NOMO-1 (cell line): ENCODE results near the gene ATP8B2.
"Not testable (repeated sequence)": the region's sequence is repeated elsewhere in the genome, so short reads cannot be mapped to it uniquely, and the experiment has no call there.

Experiments
- DNase-seq, 2 experiments: peaks; one replicate each; lab custom pipeline; 2025; ENCODE audit not compliant: unreplicated experiment in 2 of 2; lab: John Stamatoyannopoulos, UW

Gene ATP8B2

DNA sequence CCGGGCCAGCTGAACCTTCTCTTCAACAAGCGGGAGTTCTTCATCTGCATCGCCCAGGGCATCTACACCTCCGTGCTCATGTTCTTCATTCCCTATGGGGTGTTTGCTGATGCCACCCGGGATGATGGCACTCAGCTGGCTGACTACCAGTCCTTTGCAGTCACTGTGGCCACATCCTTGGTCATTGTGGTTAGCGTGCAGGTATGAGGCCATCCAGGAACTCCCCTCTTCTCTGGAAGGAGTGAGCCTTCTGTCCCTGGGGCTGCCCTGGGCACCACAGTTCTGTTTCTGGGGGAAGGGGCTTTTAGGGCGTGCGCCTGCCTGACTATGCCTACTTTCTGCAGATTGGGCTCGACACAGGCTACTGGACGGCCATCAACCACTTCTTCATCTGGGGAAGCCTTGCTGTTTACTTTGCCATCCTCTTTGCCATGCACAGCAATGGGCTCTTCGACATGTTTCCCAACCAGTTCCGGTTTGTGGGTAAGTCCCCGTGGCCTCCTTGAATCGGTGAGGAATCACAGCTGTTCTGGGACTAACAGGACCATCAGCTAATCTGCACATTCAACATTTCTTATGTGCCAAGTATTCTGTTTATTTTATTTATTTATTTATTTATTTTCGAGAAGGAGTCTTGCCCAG lies 21.1 kb downstream of the ATP8B2 start:
- DNase-seq, result no peak

DNA sequence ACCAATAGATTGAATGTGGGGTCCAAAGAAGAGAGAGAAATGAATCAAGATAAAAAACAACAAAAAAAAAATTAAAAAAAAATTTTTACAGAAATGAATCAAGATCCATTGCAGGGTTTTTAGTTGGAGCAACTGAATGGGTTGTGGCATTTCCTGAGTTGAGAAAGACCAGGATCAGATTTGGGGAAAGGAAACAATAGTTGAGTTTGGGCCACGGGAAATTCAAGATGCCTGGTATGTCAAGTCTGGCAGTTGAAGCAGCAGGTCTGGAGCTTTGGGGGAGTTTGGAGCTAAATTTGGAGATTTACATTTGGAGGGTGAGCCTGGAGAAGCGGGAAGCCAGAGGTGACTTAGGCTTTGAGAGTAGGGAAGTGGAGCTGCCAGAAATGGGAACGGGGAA lies 22.6 kb downstream of the ATP8B2 start:
- no peak for DNase-seq

DNA sequence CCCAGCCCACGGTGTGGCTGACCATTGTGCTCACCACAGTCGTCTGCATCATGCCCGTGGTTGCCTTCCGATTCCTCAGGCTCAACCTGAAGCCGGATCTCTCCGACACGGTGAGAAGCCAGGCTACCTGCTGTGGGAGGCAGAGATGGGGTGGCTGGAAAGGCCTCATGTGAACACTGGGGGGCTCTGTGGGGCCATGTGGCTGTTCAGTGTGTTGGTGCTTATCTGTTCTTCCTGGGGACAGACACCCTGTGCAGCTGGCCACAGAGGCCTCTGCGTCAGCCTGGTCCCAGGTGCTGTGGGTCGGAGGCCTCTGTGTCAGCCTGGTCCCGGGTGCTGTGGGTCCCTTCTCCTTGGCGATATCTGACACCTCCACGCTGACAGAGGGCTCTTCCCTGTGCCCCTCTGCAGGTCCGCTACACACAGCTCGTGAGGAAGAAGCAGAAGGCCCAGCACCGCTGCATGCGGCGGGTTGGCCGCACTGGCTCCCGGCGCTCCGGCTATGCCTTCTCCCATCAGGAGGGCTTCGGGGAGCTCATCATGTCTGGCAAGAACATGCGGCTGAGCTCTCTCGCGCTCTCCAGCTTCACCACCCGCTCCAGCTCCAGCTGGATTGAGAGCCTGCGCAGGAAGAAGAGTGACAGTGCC lies 23.2 kb downstream of the ATP8B2 start:
- no peak for DNase-seq

DNA sequence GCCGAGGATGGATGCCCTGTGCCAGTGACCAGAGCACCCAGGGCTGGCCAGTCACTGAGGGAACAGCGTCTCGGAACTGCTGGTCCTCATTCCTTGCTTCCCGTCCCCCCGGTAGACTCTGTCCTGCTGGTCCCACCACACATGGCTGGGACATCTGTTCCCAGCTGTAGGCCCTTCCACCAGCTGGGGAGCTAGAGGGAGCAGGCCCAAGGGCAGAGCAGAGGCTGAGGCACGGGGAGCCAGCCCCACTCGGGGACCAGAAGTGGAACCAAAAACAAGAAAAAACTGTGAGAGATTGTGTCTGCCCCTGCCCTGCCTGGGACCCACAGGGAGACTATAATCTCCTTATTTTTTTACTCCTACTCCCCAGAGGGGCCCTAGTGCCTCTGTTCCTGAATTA lies 23.8 kb downstream of the ATP8B2 start:
- DNase-seq, result no peak

DNA sequence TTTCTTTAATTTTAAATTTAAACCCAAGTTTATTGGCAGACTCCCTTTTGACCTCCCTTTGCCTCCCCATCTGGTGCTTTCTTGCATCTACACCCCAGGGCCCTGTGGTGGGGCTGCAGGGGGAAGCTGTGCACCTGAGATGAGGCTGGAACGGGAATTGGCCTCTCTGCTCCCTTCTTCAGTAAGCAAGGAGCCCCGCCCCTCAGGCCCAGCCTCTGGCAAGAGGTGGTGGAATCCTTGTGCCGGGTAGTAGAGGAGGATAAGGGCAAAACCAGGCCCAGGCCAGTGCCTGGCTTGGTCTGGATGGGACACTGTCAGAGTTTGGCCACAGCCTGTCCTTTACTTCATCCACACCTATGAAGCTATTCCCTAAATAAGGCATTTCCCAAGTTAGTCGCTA lies 25.1 kb downstream of the ATP8B2 start:
- DNase-seq, result no peak

DNA sequence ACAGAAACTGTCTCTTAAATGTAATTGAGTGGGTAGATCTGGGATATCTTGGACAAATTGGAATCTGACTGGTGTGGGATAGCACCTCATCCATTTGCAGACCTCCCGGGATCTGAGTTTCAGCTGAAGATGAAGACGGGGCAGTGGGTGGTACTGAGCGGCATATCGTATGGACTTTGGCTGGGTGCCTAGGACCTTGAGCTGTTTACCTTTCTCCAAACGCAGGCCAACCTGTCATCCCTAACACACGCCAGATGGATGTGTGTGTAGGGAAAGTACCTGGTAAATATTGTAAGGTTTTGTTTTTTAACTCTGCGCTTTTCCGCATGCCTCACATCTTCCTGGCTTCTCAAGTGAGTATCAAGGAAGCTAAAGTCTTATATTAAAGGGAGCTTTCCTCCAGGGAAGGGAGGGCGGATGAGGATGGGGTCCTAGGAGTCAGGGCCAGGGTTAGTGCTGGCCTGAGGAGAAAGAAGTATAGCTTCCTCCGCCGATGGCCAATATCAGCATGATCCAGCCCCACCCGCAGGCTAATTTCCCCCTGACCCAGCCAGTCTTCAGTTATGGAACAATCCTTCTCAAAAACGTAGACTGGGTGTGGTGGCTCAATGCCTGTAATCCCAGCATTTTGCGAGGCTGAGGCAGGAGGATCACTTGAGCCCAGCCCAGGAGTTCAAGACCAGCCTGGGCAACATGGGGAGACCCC lies 26.2 kb downstream of the ATP8B2 start:
- DNase-seq, result no peak

DNA sequence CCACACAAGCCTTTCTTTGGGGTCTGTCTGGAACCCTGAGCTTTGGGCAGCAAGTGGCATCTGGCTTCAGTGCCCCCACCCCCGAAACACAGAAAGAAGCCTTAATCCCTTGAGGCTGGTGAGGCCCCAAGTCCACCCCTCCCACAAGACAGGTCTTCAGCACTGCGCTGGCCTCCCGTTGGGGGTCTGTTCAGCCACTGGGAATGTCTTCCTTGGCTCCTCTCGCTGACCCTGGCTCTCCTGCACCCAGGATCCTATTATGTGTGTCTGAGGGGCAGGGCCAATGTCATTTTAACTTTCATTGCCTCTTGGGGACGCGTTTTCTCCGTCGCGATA lies 26.9 kb downstream of the ATP8B2 start:
- no peak for DNase-seq

DNA sequence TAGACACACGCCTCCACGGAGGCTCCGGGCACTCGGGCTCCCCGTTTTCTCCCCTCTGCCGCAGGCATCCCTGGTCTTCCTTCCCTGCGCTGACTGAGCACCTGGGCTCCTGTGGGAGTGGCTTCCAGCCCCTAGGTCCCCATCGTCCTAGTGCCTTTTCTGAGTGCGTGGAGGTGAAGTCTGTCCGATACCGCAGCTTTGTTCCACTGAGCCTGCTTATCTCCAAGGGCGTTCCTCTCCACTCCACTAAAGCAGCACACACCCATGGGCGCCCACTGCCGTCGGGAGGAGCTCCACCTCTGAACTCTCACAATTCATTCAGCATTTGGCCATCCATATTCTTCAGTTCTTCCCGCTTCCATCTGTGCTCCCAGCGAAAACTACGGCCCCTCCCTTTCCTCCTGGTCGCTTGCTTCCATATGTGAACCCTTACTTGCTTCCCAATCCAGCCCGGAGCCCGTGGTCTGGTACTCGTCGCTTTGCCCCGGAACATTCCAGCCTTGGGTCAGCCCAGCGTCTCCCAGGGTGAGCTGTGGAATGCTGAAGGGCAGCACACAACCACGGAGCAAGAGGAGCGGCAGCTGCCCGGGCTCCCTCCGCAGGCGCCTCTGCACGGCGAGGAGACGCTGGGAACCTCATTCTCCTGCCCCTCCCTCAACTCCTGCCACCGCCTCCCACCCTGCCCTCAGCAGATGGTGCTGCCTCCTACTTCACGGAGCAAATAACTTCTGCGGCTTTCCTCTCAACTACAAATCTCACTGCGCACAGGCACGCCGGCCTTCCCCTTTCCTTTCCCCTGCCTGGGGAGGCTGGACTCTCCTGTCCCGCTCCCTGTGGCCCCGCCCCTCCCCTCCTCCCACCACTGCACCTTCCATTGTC lies 27.5 kb downstream of the ATP8B2 start:
- peak; percentile 39 to 62 for DNase-seq

DNA sequence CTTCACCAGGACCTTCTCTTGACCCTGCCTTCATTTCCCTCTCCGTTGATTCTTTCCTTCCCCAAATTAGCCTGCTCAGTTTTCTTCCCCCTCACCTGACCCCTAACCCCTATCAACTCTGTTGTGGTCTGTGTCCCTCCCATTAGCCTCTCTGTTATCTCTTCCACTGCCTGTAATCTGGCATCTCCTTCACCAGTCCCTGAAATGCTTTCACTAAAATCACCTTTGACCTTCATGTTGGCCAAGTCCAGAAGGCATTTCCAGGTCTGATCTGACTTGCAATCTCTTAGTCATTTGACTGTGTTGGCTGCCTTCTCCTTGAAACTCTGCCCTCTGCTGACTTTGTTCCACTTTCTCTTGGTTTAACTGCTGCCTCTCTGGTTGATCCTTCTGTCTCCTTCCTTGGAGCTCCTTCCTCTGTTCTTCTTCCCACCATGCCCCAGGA lies 28.2 kb downstream of the ATP8B2 start:
- peak; percentile 44 to 79 for DNase-seq

DNA sequence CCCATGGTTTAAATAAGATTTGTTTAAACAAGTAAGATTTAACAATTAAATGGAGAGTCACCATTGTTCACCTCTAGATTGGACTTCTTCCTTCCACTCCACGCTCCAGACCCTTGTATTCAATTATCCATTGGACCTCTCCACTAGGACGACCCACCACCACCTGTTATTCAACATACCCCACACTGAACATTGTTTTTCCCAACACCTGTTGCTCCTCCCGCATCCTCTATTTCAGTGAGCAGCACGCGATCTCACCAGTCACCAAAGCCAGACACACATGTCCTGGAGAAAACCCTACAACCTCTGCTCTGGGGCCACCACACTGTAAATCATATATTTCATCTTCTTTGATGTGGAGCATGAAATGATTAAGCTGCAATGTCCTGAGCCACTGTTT lies 28.6 kb downstream of the ATP8B2 start:
- DNase-seq, result no peak

DNA sequence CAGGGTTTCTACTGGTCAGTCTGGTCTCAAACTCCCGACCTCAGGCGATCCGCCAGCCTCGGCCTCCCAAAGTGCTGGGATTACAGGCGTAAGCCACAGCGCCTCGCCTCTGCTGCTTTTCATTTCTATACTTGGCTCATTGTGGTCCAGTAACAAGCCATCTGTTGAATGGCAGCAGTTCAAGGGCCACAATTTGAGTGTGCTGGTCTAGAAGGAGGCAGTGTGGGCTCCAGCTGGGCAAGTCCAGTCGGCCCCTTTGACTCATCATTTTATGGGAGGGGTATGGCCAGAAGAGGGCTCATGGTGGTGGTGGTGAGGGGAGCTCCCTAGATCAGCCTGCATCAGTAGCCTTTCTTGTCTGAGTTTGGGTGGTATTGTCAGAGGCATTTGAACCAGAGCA lies 33.2 kb downstream of the ATP8B2 start:
- DNase-seq, result no peak

DNA sequence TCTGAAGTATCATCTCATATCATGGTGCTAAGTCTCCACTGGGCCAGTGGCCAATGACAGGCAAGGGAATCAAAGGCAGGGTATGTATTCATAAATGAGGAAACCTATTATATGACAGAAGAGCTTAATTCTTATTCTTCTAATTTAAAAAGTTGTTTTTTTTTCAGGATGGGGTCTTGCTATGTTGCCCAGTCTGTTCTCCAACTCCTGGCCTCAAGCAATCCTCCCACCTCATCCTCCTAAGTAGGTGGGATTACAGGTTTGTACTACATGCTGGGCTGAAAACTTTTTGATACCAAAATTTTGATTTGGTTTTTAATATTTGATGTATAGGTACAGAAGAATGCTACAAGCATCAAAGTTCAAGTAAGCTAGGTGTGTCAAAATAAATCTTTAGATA lies 35.0 kb downstream of the ATP8B2 start:
- no peak for DNase-seq

DNA sequence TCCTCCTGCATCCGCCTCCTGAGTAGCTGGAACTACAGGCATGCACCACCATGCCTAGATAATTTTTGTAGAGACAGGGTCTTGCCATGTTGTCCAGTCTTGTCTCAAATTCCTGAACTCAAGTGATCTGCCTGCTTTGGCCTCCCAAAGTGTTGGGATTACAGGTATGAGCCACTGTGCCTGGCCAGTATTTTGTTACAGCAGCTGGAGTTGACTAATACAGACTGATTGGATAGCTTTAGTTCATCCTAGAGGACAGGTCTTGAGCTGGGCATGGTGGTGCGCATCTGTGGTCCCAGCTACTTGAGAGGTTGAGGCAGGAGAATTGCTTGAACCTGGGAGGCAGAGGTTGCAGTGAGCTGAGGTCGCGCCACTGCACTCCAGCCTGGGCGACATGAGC lies 35.6 kb downstream of the ATP8B2 start:
- not testable (repeated sequence) for DNase-seq

DNA sequence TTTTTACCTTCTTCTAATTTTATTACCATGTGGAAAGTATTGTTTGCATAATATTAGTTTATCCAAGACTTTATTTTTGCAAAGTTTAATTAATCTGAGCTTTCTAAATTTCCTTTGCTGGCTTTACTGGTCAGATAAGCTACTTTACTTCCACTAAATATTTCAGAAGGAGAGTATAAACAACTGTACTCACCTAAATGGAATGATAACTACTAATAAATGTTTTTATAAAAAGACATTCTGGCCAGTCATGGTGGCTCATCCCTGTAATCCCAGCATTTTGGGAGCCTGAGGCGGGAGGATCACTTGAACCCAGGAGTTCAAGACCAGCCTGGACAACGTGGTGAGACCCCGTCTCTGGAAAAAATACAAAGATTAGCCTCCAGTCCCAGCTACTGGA lies 36.0 kb downstream of the ATP8B2 start:
- DNase-seq, result no peak

DNA sequence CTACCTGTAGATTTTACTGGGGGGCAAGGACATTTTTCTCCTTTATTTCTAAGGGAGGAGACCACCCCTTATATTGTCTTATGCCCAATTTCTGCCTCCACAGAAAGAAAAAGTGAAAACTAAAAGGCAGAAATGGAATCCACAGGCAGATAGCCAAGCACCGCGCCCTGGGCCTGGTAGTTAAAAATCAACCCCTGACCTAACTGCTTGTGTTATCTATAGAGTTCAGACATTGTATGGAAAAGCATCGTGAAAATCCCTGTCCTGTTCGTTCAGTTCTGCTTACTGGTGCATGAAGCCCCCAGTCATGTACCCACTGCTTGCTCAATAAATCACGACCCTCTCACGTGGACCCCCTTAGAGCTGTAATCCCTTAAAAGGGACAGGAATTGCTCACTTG lies 46.1 kb downstream of the ATP8B2 start:
- no peak for DNase-seq

DNA sequence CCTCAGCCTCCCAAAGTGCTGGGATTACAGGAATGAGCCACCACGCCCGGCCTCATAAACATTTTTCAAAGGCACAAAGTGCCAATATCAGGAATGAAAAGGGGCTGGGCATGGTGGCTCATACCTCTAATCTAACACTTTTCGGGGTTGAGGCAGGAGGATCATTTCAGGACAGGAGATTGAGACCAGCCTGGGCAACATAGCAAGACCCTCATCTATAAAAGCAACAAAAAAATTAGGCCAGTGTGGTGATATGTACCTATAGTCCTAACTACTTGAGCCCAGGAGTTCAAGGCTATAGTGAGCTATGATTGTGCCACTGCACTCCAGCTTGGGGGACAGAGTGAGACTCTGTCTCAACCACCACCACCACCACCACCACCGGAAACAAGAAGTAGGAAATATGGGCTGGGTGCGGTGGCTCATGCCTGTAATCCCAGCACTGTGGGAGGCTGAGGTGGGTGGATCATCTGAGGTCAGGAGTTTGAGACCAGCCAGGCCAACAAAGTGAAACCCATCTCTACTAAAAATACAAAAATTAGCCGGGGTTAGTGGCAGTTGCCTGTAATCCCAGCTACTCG lies 48.5 kb downstream of the ATP8B2 start:
- DNase-seq, result peak in 1 of 2 experiments; percentile 26

DNA sequence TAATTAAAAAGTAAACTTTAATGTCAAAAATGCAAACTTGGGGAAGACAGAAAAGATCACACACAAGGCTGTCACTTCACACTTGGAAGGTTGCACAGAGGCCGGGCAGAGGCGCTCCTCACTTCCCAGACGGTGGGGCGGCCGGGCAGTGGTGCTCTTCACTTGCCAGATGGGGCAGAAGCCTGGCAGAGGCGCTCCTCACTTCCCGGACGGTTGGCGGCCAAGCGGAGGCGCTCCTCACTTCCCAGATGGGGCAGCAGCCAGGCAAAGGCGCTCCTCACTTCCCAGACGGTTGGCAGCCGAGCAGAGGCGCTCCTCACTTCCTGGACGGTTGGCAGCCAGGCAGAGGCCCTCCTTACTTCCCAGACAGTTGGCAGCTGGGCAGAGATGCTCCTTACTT lies 54.0 kb downstream of the ATP8B2 start:
- no peak for DNase-seq

DNA sequence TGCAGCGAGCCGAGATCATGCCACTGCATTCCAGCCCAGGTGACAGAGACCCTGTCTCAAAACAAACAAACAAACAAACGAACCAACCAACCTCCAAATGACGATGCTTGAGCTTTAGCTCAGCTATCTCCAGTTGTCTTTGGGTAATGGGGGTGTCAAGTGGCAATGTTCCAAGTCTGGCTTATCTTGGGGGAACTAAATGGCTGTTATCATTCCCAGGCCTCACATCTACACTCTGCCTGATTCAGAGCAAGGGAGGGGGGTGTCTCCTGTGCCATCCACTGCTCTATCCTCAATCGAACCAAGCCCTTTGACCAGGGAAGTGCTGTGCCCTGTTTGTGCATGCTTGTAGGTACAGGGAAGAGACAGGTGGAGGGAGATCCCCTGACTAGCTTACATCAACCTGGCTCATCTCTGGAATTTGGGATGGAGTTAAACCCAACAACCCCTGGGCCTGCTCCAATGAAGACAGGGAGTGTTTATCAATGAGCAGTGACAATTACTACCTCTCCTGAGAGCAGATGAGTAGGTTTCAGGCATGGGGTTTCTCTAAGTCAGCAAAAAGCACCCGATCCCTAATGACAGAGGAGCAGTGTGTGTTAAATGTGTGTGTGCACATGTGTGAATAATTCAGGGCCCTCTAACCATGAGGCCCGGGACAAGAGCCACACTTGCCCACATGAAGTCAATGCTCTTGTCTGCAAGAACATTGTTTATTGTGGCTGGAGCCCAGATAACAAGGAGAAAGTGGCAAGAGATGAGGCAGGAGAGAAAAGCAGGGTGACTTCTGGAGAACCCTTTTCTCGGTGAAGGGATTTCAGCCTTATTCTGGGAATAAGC lies 59.5 kb downstream of the ATP8B2 start:
- no peak for DNase-seq

DNA sequence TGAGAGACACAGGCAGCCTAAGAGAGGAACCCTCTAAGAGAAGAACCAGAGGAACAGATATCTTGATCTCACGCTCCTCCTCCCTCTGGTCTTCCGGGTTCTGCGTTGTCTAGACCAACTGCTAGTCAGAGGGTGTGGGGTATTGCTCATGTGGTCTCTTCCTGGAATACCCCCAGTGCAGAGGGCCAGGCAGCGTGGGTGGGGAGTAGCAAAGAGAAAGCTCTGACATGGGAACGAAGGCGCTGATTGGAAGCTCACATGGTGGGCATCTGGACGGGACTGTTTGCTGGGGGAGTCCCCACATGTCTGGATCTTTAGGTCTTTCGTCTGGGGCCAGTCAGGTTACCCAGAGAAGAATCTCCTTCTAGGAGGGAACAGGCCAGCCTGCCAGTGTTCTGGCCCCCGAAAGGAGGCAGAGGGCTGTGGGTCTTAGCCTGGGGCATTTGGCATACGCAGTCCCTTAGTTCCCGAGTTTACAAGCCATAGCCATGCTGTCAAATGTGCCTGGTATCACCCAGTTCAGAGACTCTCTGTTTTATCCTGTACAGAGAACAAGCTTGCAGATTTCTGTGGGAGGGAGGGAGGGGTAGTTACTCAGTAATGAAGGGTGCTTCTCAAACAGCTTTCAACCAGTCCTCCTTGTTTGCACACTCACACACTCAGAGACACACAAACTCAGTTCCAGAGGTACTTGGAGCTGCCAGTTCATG lies 61.5 kb downstream of the ATP8B2 start:
- peak in 1 of 2 experiments; percentile 32 for DNase-seq
